Breast epithelium (tissue), 4 donors: ENCODE results near the gene TOB2. TPM values are rescaled to one million over a fixed set of nuclear protein-coding genes. Genes with fewer than 3 reads are reported as not detected.

Experiments
- DNase-seq, 2 donors: peaks; one replicate each; pipeline ENCODE4 v3.0.0-alpha.2; 2019; ENCODE audit warnings: low spot score in 2 of 2
- H3K27ac ChIP-seq, 2 donors: fragments of 200-600 bp; sonication (generic) in 1 of 2; one replicate each; pipeline ENCODE4 v1.5.1; 2016 to 2019; ENCODE audit warnings: mild to moderate bottlenecking in 1 of 2
- H3K27me3 ChIP-seq, 2 donors: fragments of 200-600 bp; sonication (generic) in 1 of 2; one replicate each; pipeline versions ENCODE4 v1.5.1 to v1.6.0; 2017 to 2019; ENCODE audit warnings: control low read depth in 1 of 2, mild to moderate bottlenecking in 1 of 2
- H3K36me3 ChIP-seq: fragments of 200-600 bp; one replicate; pipeline ENCODE4 v1.5.1; 2019
- H3K4me1 ChIP-seq, 2 donors: fragments of 200-600 bp; sonication (generic); one replicate each; pipeline ENCODE4 v1.5.1; 2016 to 2019; ENCODE audit warnings: control low read depth in 1 of 2
- H3K4me3 ChIP-seq, 3 donors: fragments of 200-600 bp; sonication (generic); 1 replicate in 2 of 3; 2 replicates in 1 of 3; pipeline ENCODE4 v1.5.1; 2016 to 2019; ENCODE audit warnings: mild to moderate bottlenecking in 3 of 3, moderate library complexity in 2 of 3
- H3K9me3 ChIP-seq, 2 donors: fragments of 200-600 bp; sonication (generic) in 1 of 2; one replicate each; pipeline ENCODE4 v1.5.1; 2016 to 2019; ENCODE audit warnings: control low read depth in 1 of 2
- CTCF ChIP-seq, 3 donors: fragments of 450-650 bp; IDR thresholded peaks; one replicate each; pipeline ENCODE4 v1.5.1; 2016 to 2017; ENCODE audit warnings: antibody characterized with exemption in 3 of 3, mild to moderate bottlenecking in 3 of 3, moderate library complexity in 3 of 3
- POLR2A ChIP-seq: fragments of 450-650 bp; IDR thresholded peaks from one replicate; pipeline ENCODE4 v1.6.1; 2016; ENCODE audit warnings: antibody characterized with exemption, mild to moderate bottlenecking, moderate library complexity
- POLR2AphosphoS5 ChIP-seq, 3 donors: sonication (generic); formaldehyde crosslinking; IDR thresholded peaks; one replicate each; pipeline ENCODE4 v1.6.1; 2017; ENCODE audit warnings: antibody characterized with exemption in 3 of 3
- intact Hi-C: fragments of 100-400 bp; cut with DNase I; formaldehyde crosslinking; loops from one replicate; pipeline ENCODE4 v1.15.1; 2023; ENCODE audit warnings: low total_unique reads
- total RNA-seq, 3 donors: library from RNA; depleted of rRNA; stranded (reverse); fragments of >200 nt; gene quantifications; one replicate each; pipeline ENCODE4 v1.1.0, GENCODE V29; 2016

Gene TOB2
- total RNA-seq, 3 donors from 2014 or later, result 28.8 to 61.9 (median 45.8) TPM

- Histone ChIP-seq H3K27ac (peak overlapping the region; percentile 78 to 82), H3K27me3 (no peaks in the 10 kb centered on the region), H3K36me3 (no peaks in the 10 kb centered on the region), H3K4me1 (peaks cover 0 to 22% of the 10 kb centered on the region in 2 donors), H3K9me3 (no peaks in the 10 kb centered on the region), H3K4me3 (no peak overlapping the region)
- no peak for TF ChIP-seq CTCF (IDR thresholded peaks at IDR 0.05)
- no peak for TF ChIP-seq POLR2AphosphoS5 (IDR thresholded peaks at IDR 0.05)
- TF ChIP-seq POLR2A, result no peak
- DNase-seq, result peak; percentile 42 to 58
- intact Hi-C loops, result no loop called here
These were observed 34.7 kb upstream of the TOB2 start for GRCh38 chr22:41481131-41481830.

GRCh38 chr22:41480397-41480735, 33.8 kb upstream of the TOB2 start:
- TF ChIP-seq CTCF (IDR thresholded peaks at IDR 0.05) (no peak), POLR2AphosphoS5 (IDR thresholded peaks at IDR 0.05) (no peak), POLR2A (no peak)
- Histone ChIP-seq H3K9me3 (no peaks in the 10 kb centered on the region), H3K4me3 (no peak overlapping the region), H3K27me3 (no peaks in the 10 kb centered on the region), H3K27ac (peak overlapping the region; percentile 78 to 82), H3K4me1 (peaks cover 0 to 22% of the 10 kb centered on the region in 2 donors), H3K36me3 (no peaks in the 10 kb centered on the region)
- no peak for DNase-seq
- intact Hi-C loops, result no loop called here

- Histone ChIP-seq H3K4me3 (no peak overlapping the region), H3K4me1 (peaks cover 0 to 22% of the 10 kb centered on the region in 2 donors), H3K27ac (peak overlapping the region; percentile 78 to 82)
These were observed 33.2 kb upstream of the TOB2 start for GRCh38 chr22:41479671-41480396.

GRCh38 chr22:41478891-41479521, 32.4 kb upstream of the TOB2 start:
- TF ChIP-seq POLR2A (no peak), POLR2AphosphoS5 (IDR thresholded peaks at IDR 0.05) (peak in 1 of 3 donors; percentile 28)
- Histone ChIP-seq H3K27ac (peak overlapping the region; percentile 78 to 82), H3K9me3 (no peaks in the 10 kb centered on the region), H3K27me3 (no peaks in the 10 kb centered on the region), H3K4me1 (peaks cover 0 to 22% of the 10 kb centered on the region in 2 donors), H3K36me3 (no peaks in the 10 kb centered on the region), H3K4me3 (no peak overlapping the region)
- intact Hi-C loops, result loop anchor here (5.0 kb wide), 1 partner anchor 1688 kb away; no protein-coding TSS in a partner anchor
- DNase-seq, result no peak

More at GRCh38 chr22:41479671-41480396, 33.2 kb upstream of the TOB2 start:
- Histone ChIP-seq H3K36me3 (no peaks in the 10 kb centered on the region), H3K9me3 (no peaks in the 10 kb centered on the region), H3K27me3 (no peaks in the 10 kb centered on the region)
- TF ChIP-seq CTCF (IDR thresholded peaks at IDR 0.05), result no peak
- TF ChIP-seq POLR2A, result no peak
- no peak for TF ChIP-seq POLR2AphosphoS5 (IDR thresholded peaks at IDR 0.05)
- intact Hi-C loops, result loop anchor here (5.0 kb wide), 1 partner anchor 1687 kb away; no protein-coding TSS in a partner anchor
- no peak for DNase-seq

- intact Hi-C loops, result loop anchor here (5.0 kb wide), 1 partner anchor 1689 kb away; no protein-coding TSS in a partner anchor
- Histone ChIP-seq H3K4me1 (peaks cover 0 to 22% of the 10 kb centered on the region in 2 donors), H3K27ac (peak overlapping the region in 1 of 2 donors; percentile 82), H3K27me3 (no peaks in the 10 kb centered on the region), H3K36me3 (no peaks in the 10 kb centered on the region), H3K9me3 (no peaks in the 10 kb centered on the region), H3K4me3 (no peak overlapping the region)
- no peak for TF ChIP-seq CTCF (IDR thresholded peaks at IDR 0.05)
- no peak for TF ChIP-seq POLR2AphosphoS5 (IDR thresholded peaks at IDR 0.05)
- no peak for TF ChIP-seq POLR2A
- no peak for DNase-seq
These were observed 31.9 kb upstream of the TOB2 start for GRCh38 chr22:41478473-41478872.
